Embryonic facial prominence (tissue), 1 donor: ENCODE data around the gene CLPTM1L.

ENCODE experiments used
- DNase-seq: peaks from one replicate; pipeline ENCODE4 v3.0.0-alpha.2; 2016; ENCODE audit errors: extremely low spot score

The CLPTM1L gene

GRCh38 chr5:1344975-1345838, at the start of gene CLPTM1L:
Gene CLPTM1L (minus strand): TSS chr5:1345099. CDS start chr5:1344841, 258 bp downstream.
- peak; percentile 75 for DNase-seq

- no peak for DNase-seq
Measured at GRCh38 chr5:1393571-1394501, 48.9 kb upstream of the CLPTM1L start.

GRCh38 chr5:1392801-1393565, 48.1 kb upstream of the CLPTM1L start:
- DNase-seq, result no peak

GRCh38 chr5:1392261-1392660, 47.4 kb upstream of the CLPTM1L start:
- DNase-seq, result no peak

- no peak for DNase-seq
Measured at GRCh38 chr5:1391691-1392090, 46.8 kb upstream of the CLPTM1L start.

- no peak for DNase-seq
Measured at GRCh38 chr5:1390861-1391600, 46.1 kb upstream of the CLPTM1L start.

GRCh38 chr5:1390333-1390732, 45.4 kb upstream of the CLPTM1L start:
- no peak for DNase-seq

- no peak for DNase-seq
Measured at GRCh38 chr5:1388383-1388967, 43.6 kb upstream of the CLPTM1L start.

GRCh38 chr5:1387876-1388275, 43.0 kb upstream of the CLPTM1L start:
- DNase-seq, result no peak

- no peak for DNase-seq
Measured at GRCh38 chr5:1387059-1387755, 42.3 kb upstream of the CLPTM1L start.

- no peak for DNase-seq
Measured at GRCh38 chr5:1386274-1386717, 41.4 kb upstream of the CLPTM1L start.

- DNase-seq, result no peak
Measured at GRCh38 chr5:1385395-1386273, 40.7 kb upstream of the CLPTM1L start.

GRCh38 chr5:1384521-1384920, 39.6 kb upstream of the CLPTM1L start:
- DNase-seq, result no peak

GRCh38 chr5:1383886-1384401, 39.0 kb upstream of the CLPTM1L start:
- DNase-seq, result no peak

GRCh38 chr5:1383344-1383743, 38.4 kb upstream of the CLPTM1L start:
- no peak for DNase-seq

GRCh38 chr5:1382248-1382700, 37.4 kb upstream of the CLPTM1L start:
- no peak for DNase-seq

GRCh38 chr5:1381370-1382247, 36.7 kb upstream of the CLPTM1L start:
- no peak for DNase-seq

- no peak for DNase-seq
Measured at GRCh38 chr5:1380910-1381309, 36.0 kb upstream of the CLPTM1L start.
